Measurements from ENCODE around the gene AGAP3. TPM values are rescaled to one million over a fixed set of nuclear protein-coding genes. Genes with fewer than 3 reads are reported as not detected.

The AGAP3 gene
- total and polyA plus RNA-seq, 2 donors (not counting 1 experiment from before 2014, with no cell fraction given), result 21.1 to 22.3 TPM

- no peak overlapping the region for H3K27ac Mint-ChIP-seq
- ChIA-PET POLR2A (no interaction called here), CTCF (no interaction called here)
- Histone ChIP-seq H3K4me2 (replicated peaks; ENCODE audit: low read depth, low read length, poor library complexity, severe bottlenecking) (no peak overlapping the region), H3K4me1 (ENCODE audit: control insufficient read depth in 2 of 2, insufficient read depth in 2 of 2, low read length in 2 of 2) (no peaks in the 10 kb centered on the region), H2AFZ (ENCODE audit: insufficient read depth, low read depth, low read length, poor library complexity, severe bottlenecking) (no peak overlapping the region), H3K9me3 (ENCODE audit: control extremely low read depth in 1 of 3, control insufficient read depth in 2 of 3, insufficient read depth in 1 of 3, low read length in 2 of 3) (peaks cover 0 to 6% (median 0%) of the 10 kb centered on the region in 3 donors), H3K36me3 (replicated peaks in 1 of 2; ENCODE audit: control extremely low read depth in 1 of 2, control insufficient read depth in 1 of 2, extremely low read depth in 1 of 2, insufficient read depth in 2 of 2, low read length in 1 of 2) (no peaks in the 10 kb centered on the region), H3K9ac (ENCODE audit: low read length) (no peak overlapping the region), H4K20me1 (ENCODE audit: control insufficient read depth, insufficient read depth, low read length, poor library complexity, severe bottlenecking) (no peaks in the 10 kb centered on the region), H3K79me2 (ENCODE audit: control insufficient read depth, insufficient read depth, low read length) (no peaks in the 10 kb centered on the region), H3K4me3 (ENCODE audit: control extremely low read depth in 1 of 5, extremely low read depth in 1 of 5, insufficient read depth in 1 of 5, low read depth in 2 of 5, low read length in 4 of 5) (no peak overlapping the region), H3K27ac (ENCODE audit: low read length in 2 of 2) (no peak overlapping the region), H3K27me3 (replicated peaks in 1 of 4; ENCODE audit: control extremely low read depth in 1 of 4, control insufficient read depth in 3 of 4, insufficient read depth in 4 of 4, low read length in 3 of 4) (peaks cover 0 to 14% (median 2%) of the 10 kb centered on the region in 4 experiments)
- DNase-seq (no peak), ATAC-seq (ENCODE audit: low read depth) (no peak)
- peaks cover 37% of the 10 kb centered on the region for H3K27me3 Mint-ChIP-seq
- no peaks in the 10 kb centered on the region for H3K9me3 Mint-ChIP-seq (ENCODE audit: insufficient read depth)
- intact Hi-C loops (cut with micrococcal nuclease), result no loop called here
- TF ChIP-seq CTCF (IDR thresholded peaks at IDR 0.05) (no peak), EZH2 (IDR thresholded peaks at IDR 0.05; ENCODE audit: borderline replicate concordance, insufficient read depth, low read depth, low read length, poor library complexity, severe bottlenecking) (no peak)
- H3K4me3 Mint-ChIP-seq, result no peak overlapping the region
- H3K4me1 Mint-ChIP-seq, result no peaks in the 10 kb centered on the region
- 81% methylated on average over 7 of the region's 8 CpGs for WGBS (ENCODE audit: insufficient coverage)
Observed at GRCh38 chr7:151179287-151179860, 93.1 kb downstream of the AGAP3 start.

GRCh38 chr7:151179946-151180345, 93.7 kb downstream of the AGAP3 start:
- Histone ChIP-seq H3K27ac (ENCODE audit: low read length in 2 of 2) (no peak overlapping the region), H3K36me3 (replicated peaks in 1 of 2; ENCODE audit: control extremely low read depth in 1 of 2, control insufficient read depth in 1 of 2, extremely low read depth in 1 of 2, insufficient read depth in 2 of 2, low read length in 1 of 2) (no peaks in the 10 kb centered on the region), H4K20me1 (ENCODE audit: control insufficient read depth, insufficient read depth, low read length, poor library complexity, severe bottlenecking) (no peaks in the 10 kb centered on the region), H3K4me2 (replicated peaks; ENCODE audit: low read depth, low read length, poor library complexity, severe bottlenecking) (no peak overlapping the region), H3K9ac (ENCODE audit: low read length) (no peak overlapping the region), H2AFZ (ENCODE audit: insufficient read depth, low read depth, low read length, poor library complexity, severe bottlenecking) (no peak overlapping the region), H3K9me3 (ENCODE audit: control extremely low read depth in 1 of 3, control insufficient read depth in 2 of 3, insufficient read depth in 1 of 3, low read length in 2 of 3) (no peaks in the 10 kb centered on the region), H3K27me3 (replicated peaks in 1 of 4; ENCODE audit: control extremely low read depth in 1 of 4, control insufficient read depth in 3 of 4, insufficient read depth in 4 of 4, low read length in 3 of 4) (peaks cover 0 to 13% (median 2%) of the 10 kb centered on the region in 4 experiments), H3K4me1 (ENCODE audit: control insufficient read depth in 2 of 2, insufficient read depth in 2 of 2, low read length in 2 of 2) (no peaks in the 10 kb centered on the region), H3K4me3 (ENCODE audit: control extremely low read depth in 1 of 5, extremely low read depth in 1 of 5, insufficient read depth in 1 of 5, low read depth in 2 of 5, low read length in 4 of 5) (no peak overlapping the region), H3K79me2 (ENCODE audit: control insufficient read depth, insufficient read depth, low read length) (no peaks in the 10 kb centered on the region)
- no CpG with 5 or more reads among the region's 4 CpGs for WGBS (ENCODE audit: insufficient coverage)
- intact Hi-C loops (cut with micrococcal nuclease), result no loop called here
- Mint-ChIP-seq H3K9me3 (ENCODE audit: insufficient read depth) (no peaks in the 10 kb centered on the region), H3K27ac (no peak overlapping the region), H3K27me3 (peaks cover 39% of the 10 kb centered on the region), H3K4me3 (no peak overlapping the region), H3K4me1 (no peaks in the 10 kb centered on the region)
- ATAC-seq (ENCODE audit: low read depth) (no peak), DNase-seq (no peak)
- POLR2A ChIA-PET, result no interaction called here
- TF ChIP-seq CTCF (IDR thresholded peaks at IDR 0.05) (no peak), EZH2 (IDR thresholded peaks at IDR 0.05; ENCODE audit: borderline replicate concordance, insufficient read depth, low read depth, low read length, poor library complexity, severe bottlenecking) (no peak)
- CTCF ChIA-PET, result no interaction called here
